ENCODE measurements around the gene COX15.

- TF ChIP-seq, protein P1, sequence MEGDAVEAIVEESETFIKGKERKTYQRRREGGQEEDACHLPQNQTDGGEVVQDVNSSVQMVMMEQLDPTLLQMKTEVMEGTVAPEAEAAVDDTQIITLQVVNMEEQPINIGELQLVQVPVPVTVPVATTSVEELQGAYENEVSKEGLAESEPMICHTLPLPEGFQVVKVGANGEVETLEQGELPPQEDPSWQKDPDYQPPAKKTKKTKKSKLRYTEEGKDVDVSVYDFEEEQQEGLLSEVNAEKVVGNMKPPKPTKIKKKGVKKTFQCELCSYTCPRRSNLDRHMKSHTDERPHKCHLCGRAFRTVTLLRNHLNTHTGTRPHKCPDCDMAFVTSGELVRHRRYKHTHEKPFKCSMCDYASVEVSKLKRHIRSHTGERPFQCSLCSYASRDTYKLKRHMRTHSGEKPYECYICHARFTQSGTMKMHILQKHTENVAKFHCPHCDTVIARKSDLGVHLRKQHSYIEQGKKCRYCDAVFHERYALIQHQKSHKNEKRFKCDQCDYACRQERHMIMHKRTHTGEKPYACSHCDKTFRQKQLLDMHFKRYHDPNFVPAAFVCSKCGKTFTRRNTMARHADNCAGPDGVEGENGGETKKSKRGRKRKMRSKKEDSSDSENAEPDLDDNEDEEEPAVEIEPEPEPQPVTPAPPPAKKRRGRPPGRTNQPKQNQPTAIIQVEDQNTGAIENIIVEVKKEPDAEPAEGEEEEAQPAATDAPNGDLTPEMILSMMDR (conservative IDR thresholded peaks at IDR 0.05 in 1 of 2, IDR thresholded peaks at IDR 0.05 in 1 of 2; ENCODE audit: low read depth in 1 of 2, low read length in 2 of 2) = no peak
- no peak for TF ChIP-seq EZH2 (IDR thresholded peaks at IDR 0.05; ENCODE audit: low read length, missing control alignments)
These were observed 17.0 kb upstream of the COX15 start for GRCh38 chr10:99748823-99749451.

Measured in fibroblast of lung (primary cell).